Measurements from ENCODE around the gene CLDN20.

The CLDN20 gene

GRCh38 chr6:155314092-155314772, 50.4 kb downstream of the CLDN20 start, which contains the start of gene TFB1M:
Gene TFB1M (minus strand): TSS chr6:155314484. CDS start chr6:155314428, 56 bp downstream.
- DNase-seq, result peak; percentile 99

GRCh38 chr6:155314773-155315515, 51.1 kb downstream of the CLDN20 start:
- DNase-seq, result peak; percentile 68

GRCh38 chr6:155315516-155315871, 51.7 kb downstream of the CLDN20 start:
- no peak for DNase-seq

GRCh38 chr6:155316419-155316818, 52.6 kb downstream of the CLDN20 start:
- DNase-seq, result no peak

- no peak for DNase-seq
Observed at GRCh38 chr6:155317186-155317585, 53.4 kb downstream of the CLDN20 start.

GRCh38 chr6:155319902-155320301, 56.1 kb downstream of the CLDN20 start:
- DNase-seq, result no peak

GRCh38 chr6:155324172-155324571, 60.4 kb downstream of the CLDN20 start:
- DNase-seq, result no peak

GRCh38 chr6:155324993-155325392, 61.2 kb downstream of the CLDN20 start:
- DNase-seq, result no peak

- no peak for DNase-seq
Observed at GRCh38 chr6:155325700-155326516, 62.1 kb downstream of the CLDN20 start.
